Measurements from ENCODE around the gene THSD4. TPM values are rescaled to one million over a fixed set of nuclear protein-coding genes. Genes with fewer than 3 reads are reported as not detected.

THSD4 gene
- total and polyA plus RNA-seq, 2 donors (not counting 1 experiment from before 2014, with no cell fraction given), result 43.1 to 95.5 TPM

DNA sequence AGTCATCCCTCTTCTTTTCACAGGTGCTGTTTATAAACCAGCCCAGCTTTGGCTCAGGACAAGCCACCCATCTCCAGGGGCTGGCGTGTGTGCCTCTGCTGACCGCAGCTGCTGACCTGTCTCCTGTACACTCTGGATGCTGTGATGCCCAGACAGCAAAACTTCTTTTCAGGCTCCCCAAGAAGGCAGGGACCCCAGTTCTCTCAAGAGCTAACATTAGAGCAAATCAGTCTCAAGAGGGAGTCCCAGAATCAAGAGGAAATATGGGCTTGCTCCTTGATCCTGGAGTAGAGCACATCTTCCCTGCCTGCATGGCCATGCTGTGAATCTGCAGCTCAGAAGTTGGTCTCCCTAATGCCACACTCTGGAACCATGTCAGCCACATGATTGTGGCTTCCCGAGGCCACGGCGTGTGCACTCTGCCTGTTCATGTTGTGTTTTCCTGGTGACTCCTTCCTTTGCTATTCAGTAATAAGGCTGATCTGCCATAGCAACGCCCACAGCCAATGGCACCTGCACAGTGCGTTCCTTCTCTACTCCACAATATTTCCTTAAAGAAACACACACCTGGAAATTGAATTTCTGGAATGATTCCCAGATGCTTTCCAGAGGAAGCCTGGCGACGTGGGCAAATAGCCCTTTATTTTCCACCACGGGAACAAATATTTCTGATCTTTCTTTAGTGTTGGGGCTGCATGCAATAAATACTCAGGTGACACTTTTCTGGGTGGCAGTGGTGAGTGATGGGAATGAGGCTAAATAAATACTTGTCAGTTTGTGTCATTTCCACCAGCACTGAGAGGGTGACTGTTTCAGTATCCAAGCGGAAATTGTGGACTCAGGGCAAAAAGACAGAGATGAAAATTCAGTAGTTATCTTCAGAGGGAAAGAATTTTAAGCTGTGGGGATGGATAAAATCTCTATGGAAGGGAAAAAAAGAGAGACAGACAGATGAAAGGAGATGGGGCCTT, 21.9 kb upstream of the THSD4 start:
- H3K27me3 ChIP-seq (ENCODE audit: control insufficient read depth, insufficient read depth, low read length), result no peaks in the 10 kb centered on the region
- no peaks in the 10 kb centered on the region for H3K79me2 ChIP-seq (ENCODE audit: control insufficient read depth, insufficient read depth, low read length)
- no peak overlapping the region for H3K27ac ChIP-seq (ENCODE audit: insufficient read depth, low read length)
- no peak overlapping the region for H3K4me3 ChIP-seq (replicated peaks in 1 of 4; ENCODE audit: control extremely low read depth in 1 of 4, insufficient read depth in 1 of 4, low read depth in 3 of 4, low read length in 4 of 4)
- no peaks in the 10 kb centered on the region for H3K9me3 ChIP-seq (ENCODE audit: control insufficient read depth, insufficient read depth, low read depth, low read length)
- H3K9ac ChIP-seq (ENCODE audit: insufficient read depth, low read length), result no peak overlapping the region
- no peak for TF ChIP-seq EZH2 (IDR thresholded peaks at IDR 0.05; ENCODE audit: low read length, missing control alignments)
- TF ChIP-seq, protein P1, sequence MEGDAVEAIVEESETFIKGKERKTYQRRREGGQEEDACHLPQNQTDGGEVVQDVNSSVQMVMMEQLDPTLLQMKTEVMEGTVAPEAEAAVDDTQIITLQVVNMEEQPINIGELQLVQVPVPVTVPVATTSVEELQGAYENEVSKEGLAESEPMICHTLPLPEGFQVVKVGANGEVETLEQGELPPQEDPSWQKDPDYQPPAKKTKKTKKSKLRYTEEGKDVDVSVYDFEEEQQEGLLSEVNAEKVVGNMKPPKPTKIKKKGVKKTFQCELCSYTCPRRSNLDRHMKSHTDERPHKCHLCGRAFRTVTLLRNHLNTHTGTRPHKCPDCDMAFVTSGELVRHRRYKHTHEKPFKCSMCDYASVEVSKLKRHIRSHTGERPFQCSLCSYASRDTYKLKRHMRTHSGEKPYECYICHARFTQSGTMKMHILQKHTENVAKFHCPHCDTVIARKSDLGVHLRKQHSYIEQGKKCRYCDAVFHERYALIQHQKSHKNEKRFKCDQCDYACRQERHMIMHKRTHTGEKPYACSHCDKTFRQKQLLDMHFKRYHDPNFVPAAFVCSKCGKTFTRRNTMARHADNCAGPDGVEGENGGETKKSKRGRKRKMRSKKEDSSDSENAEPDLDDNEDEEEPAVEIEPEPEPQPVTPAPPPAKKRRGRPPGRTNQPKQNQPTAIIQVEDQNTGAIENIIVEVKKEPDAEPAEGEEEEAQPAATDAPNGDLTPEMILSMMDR (conservative IDR thresholded peaks at IDR 0.05 in 1 of 2, IDR thresholded peaks at IDR 0.05 in 1 of 2; ENCODE audit: low read depth in 1 of 2, low read length in 2 of 2), result no peak
- peaks cover 6% of the 10 kb centered on the region for H3K4me1 ChIP-seq (ENCODE audit: control insufficient read depth, extremely low read depth, insufficient read depth, low read length)
- H3K36me3 ChIP-seq (ENCODE audit: control insufficient read depth, insufficient read depth, low read length), result no peaks in the 10 kb centered on the region
- H4K20me1 ChIP-seq (ENCODE audit: control insufficient read depth, extremely low read depth, insufficient read depth, low read length), result no peaks in the 10 kb centered on the region
- no peak overlapping the region for H2AFZ ChIP-seq (ENCODE audit: low read length)
- DNase-seq (ENCODE audit: low read depth in 2 of 2), result peak; percentile 50 to 92
- no peak overlapping the region for H3K4me2 ChIP-seq (ENCODE audit: extremely low read depth, insufficient read depth, low read length)

GRCh38 chr15:71094137-71094536, 21.1 kb upstream of the THSD4 start:
- H3K4me3 ChIP-seq (replicated peaks in 1 of 4; ENCODE audit: control extremely low read depth in 1 of 4, insufficient read depth in 1 of 4, low read depth in 3 of 4, low read length in 4 of 4), result no peak overlapping the region
- no peak overlapping the region for H3K9ac ChIP-seq (ENCODE audit: insufficient read depth, low read length)
- no peak overlapping the region for H3K4me2 ChIP-seq (ENCODE audit: extremely low read depth, insufficient read depth, low read length)
- H3K79me2 ChIP-seq (ENCODE audit: control insufficient read depth, insufficient read depth, low read length), result no peaks in the 10 kb centered on the region
- H4K20me1 ChIP-seq (ENCODE audit: control insufficient read depth, extremely low read depth, insufficient read depth, low read length), result no peaks in the 10 kb centered on the region
- TF ChIP-seq, protein P1 (conservative IDR thresholded peaks at IDR 0.05 in 1 of 2, IDR thresholded peaks at IDR 0.05 in 1 of 2; ENCODE audit: low read depth in 1 of 2, low read length in 2 of 2), result no peak
- no peak for TF ChIP-seq EZH2 (IDR thresholded peaks at IDR 0.05; ENCODE audit: low read length, missing control alignments)
- H2AFZ ChIP-seq (ENCODE audit: low read length), result no peak overlapping the region
- H3K27me3 ChIP-seq (ENCODE audit: control insufficient read depth, insufficient read depth, low read length), result no peaks in the 10 kb centered on the region
- H3K9me3 ChIP-seq (ENCODE audit: control insufficient read depth, insufficient read depth, low read depth, low read length), result no peaks in the 10 kb centered on the region
- H3K4me1 ChIP-seq (ENCODE audit: control insufficient read depth, extremely low read depth, insufficient read depth, low read length), result peaks cover 6% of the 10 kb centered on the region
- no peaks in the 10 kb centered on the region for H3K36me3 ChIP-seq (ENCODE audit: control insufficient read depth, insufficient read depth, low read length)
- no peak for DNase-seq (ENCODE audit: low read depth in 2 of 2)
- H3K27ac ChIP-seq (ENCODE audit: insufficient read depth, low read length), result no peak overlapping the region

DNA sequence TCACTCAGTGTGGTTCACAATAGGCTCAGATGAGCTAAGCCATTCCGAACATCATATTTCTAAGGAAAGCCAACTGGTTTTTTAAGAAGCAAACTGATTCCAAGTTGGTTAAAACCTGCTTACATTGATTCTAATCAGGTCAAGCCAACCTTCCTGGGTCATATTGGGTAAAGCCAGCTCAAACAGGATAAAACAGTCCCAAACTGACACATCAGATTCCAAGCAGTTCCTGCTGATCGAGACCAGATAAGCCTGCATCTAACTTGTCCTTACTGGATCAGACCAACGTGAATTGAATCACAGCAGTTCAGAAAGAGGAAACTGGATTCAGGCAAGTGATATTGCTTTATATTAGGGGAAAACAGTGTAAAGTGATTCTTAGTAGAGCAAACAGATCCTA, 18.6 kb upstream of the THSD4 start:
- H3K4me3 ChIP-seq (replicated peaks in 1 of 4; ENCODE audit: control extremely low read depth in 1 of 4, insufficient read depth in 1 of 4, low read depth in 3 of 4, low read length in 4 of 4), result no peak overlapping the region
- H3K4me1 ChIP-seq (ENCODE audit: control insufficient read depth, extremely low read depth, insufficient read depth, low read length), result peaks cover 6% of the 10 kb centered on the region
- no peak overlapping the region for H3K4me2 ChIP-seq (ENCODE audit: extremely low read depth, insufficient read depth, low read length)
- H4K20me1 ChIP-seq (ENCODE audit: control insufficient read depth, extremely low read depth, insufficient read depth, low read length), result no peaks in the 10 kb centered on the region
- H3K9ac ChIP-seq (ENCODE audit: insufficient read depth, low read length), result no peak overlapping the region
- no peaks in the 10 kb centered on the region for H3K79me2 ChIP-seq (ENCODE audit: control insufficient read depth, insufficient read depth, low read length)
- no peak overlapping the region for H3K27ac ChIP-seq (ENCODE audit: insufficient read depth, low read length)
- no peaks in the 10 kb centered on the region for H3K9me3 ChIP-seq (ENCODE audit: control insufficient read depth, insufficient read depth, low read depth, low read length)
- peak overlapping the region; percentile 57 for H2AFZ ChIP-seq (ENCODE audit: low read length)
- H3K36me3 ChIP-seq (ENCODE audit: control insufficient read depth, insufficient read depth, low read length), result no peaks in the 10 kb centered on the region
- peak in 1 of 2 donors; percentile 60 for DNase-seq (ENCODE audit: low read depth in 2 of 2)
- TF ChIP-seq, protein P1 (conservative IDR thresholded peaks at IDR 0.05 in 1 of 2, IDR thresholded peaks at IDR 0.05 in 1 of 2; ENCODE audit: low read depth in 1 of 2, low read length in 2 of 2), result no peak
- no peaks in the 10 kb centered on the region for H3K27me3 ChIP-seq (ENCODE audit: control insufficient read depth, insufficient read depth, low read length)

All from fibroblast of lung (primary cell).